Skeletal muscle satellite cell (primary cell): Measurements from ENCODE around the gene CPZ.
"Not testable (repeated sequence)": the region's sequence is repeated elsewhere in the genome, so short reads cannot be mapped to it uniquely, and the experiment has no call there.

ENCODE experiments used
- H3K27me3 ChIP-seq: 2 replicates; pipeline ENCODE4 v1.7.0; 2013; ENCODE audit warnings: low read length; ENCODE audit not compliant: control insufficient read depth, insufficient read depth
- H3K36me3 ChIP-seq: 2 replicates; pipeline ENCODE4 v1.7.0; 2013; ENCODE audit warnings: mild to moderate bottlenecking, control low read depth, low read length; ENCODE audit not compliant: insufficient read depth
- H3K4me1 ChIP-seq: 2 replicates; pipeline ENCODE4 v1.7.0; 2013; ENCODE audit warnings: low read length; ENCODE audit not compliant: control insufficient read depth, insufficient read depth
- H3K4me2 ChIP-seq: 2 replicates; pipeline ENCODE4 v1.7.0; 2013; ENCODE audit warnings: mild to moderate bottlenecking, low read length
- H3K4me3 ChIP-seq: 2 replicates; pipeline ENCODE4 v1.7.0; 2013; ENCODE audit warnings: low read length
- H3K9ac ChIP-seq: 2 replicates; pipeline ENCODE4 v1.7.0; 2013; ENCODE audit warnings: mild to moderate bottlenecking, low read depth, low read length, moderate library complexity
- H3K9me3 ChIP-seq: replicated peaks from 2 replicates; pipeline ENCODE4 v1.7.0; 2013; ENCODE audit warnings: mild to moderate bottlenecking, control low read depth, low read length

The CPZ gene

DNA sequence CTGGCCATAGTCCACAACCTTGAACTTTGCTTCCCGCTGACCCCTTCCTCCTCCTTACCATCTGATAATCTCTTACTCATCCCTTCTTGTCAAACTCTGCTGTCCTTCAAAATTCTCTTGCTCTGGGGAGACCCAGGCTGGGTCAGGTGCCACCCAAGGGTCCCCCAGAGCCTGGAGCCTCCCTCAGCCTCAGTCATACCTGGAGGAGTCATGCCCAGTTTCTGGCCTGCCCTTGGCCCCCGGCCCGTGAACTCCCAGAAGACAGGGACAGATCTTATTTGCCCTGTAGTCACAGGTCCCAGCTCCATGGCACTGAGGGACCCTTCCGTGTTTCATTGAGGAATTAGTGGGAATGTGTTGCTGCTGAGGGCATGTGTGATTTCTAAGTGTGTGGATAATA is 17.1 kb upstream of the CPZ start:
- Histone ChIP-seq H3K4me2 (no peak overlapping the region), H3K36me3 (no peaks in the 10 kb centered on the region), H3K4me3 (no peak overlapping the region), H3K4me1 (no peaks in the 10 kb centered on the region), H3K9ac (no peak overlapping the region), H3K27me3 (peaks cover 47% of the 10 kb centered on the region), H3K9me3 (no peaks in the 10 kb centered on the region)

DNA sequence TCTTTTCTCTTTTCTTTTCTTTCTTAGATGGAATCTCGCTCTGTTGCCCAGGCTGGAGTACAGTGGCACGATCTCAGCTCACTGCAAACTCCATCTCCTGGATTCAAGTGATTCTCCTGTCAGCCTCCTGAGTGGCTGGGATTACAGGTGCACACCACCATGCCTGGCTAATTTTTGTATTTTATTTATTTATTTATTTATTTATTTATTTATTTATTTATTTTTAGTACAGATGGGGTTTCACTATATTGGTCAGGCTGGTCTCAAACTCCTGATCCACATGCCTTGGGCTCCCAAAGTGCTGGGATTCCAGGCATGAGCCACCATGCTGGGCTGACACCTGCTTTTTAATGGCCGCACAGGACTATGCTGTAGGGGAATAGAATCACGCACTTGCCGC is 16.0 kb upstream of the CPZ start:
- H3K4me3 ChIP-seq, H3K4me2 ChIP-seq, H3K36me3 ChIP-seq, H3K4me1 ChIP-seq, H3K9ac ChIP-seq, H3K9me3 ChIP-seq: not testable (repeated sequence)
- H3K27me3 ChIP-seq = peaks cover 58% of the 10 kb centered on the region

DNA sequence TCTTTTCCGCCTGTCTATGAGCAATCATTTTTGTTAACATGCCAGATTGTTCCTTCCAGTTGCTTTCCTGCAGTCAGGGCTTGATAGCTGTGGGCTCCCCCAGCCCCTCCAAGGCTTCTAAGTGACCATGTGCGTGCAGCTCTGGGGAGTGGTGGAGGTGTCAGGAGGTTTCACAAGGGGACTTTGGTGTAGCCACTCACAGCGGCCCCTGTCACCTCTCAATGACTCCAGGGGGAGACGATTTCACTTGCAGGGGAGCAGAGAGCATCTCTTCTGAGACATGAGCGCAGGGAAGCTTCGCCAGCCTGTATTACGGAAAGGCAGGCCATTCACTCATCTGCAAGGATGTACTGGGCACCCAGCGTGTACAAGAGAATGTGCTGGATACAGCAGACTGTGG is 15.5 kb upstream of the CPZ start:
- no peak overlapping the region for H3K4me2 ChIP-seq
- no peaks in the 10 kb centered on the region for H3K9me3 ChIP-seq
- no peak overlapping the region for H3K9ac ChIP-seq
- peaks cover 59% of the 10 kb centered on the region for H3K27me3 ChIP-seq
- H3K4me3 ChIP-seq = no peak overlapping the region
- no peaks in the 10 kb centered on the region for H3K4me1 ChIP-seq
- no peaks in the 10 kb centered on the region for H3K36me3 ChIP-seq

DNA sequence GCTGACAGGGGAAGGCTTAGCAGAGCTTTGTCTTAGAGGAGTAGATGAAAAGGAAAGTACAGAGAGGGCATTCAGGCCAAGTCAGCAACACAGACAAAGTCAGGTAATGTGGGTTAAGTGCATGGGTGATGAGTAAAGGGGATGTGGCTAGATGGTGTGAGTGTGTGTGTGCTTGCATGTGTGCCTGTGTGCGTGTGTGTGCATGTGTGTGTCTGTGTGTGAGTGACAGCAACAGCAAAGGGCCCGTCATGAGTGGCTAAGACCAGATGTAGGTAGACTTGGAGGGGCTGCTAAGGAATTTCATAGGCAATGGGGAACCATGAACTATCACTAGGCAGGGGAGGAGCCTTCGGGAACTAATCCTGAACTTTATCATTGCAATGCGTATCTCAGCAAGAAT is 14.6 kb upstream of the CPZ start:
- H3K4me3 ChIP-seq = no peak overlapping the region
- no peaks in the 10 kb centered on the region for H3K36me3 ChIP-seq
- H3K9ac ChIP-seq = no peak overlapping the region
- no peaks in the 10 kb centered on the region for H3K4me1 ChIP-seq
- no peak overlapping the region for H3K4me2 ChIP-seq
- H3K9me3 ChIP-seq = no peaks in the 10 kb centered on the region
- H3K27me3 ChIP-seq = peaks cover 65% of the 10 kb centered on the region

DNA sequence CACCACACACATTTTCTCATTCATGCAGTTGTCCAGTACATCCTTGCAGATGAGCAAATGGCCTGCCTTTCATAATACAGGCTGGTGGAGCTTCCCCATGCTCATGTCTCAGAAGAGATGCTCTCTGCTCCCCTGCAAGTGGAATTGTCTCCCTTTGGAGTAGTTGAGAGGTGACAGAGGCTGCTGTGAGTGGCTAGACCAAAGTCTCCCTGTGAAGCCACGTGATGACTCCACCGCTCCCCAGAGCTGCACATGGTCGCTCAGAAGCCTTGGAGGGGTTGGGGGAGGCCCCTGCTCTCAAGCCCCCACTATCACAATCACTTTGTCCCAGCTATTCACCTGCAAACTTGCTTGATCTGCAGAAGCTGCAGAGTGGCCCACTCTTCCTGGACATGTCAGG is 13.8 kb upstream of the CPZ start:
- Histone ChIP-seq H3K4me2 (no peak overlapping the region), H3K9ac (no peak overlapping the region), H3K36me3 (no peaks in the 10 kb centered on the region), H3K9me3 (no peaks in the 10 kb centered on the region), H3K4me3 (no peak overlapping the region), H3K4me1 (no peaks in the 10 kb centered on the region), H3K27me3 (peaks cover 70% of the 10 kb centered on the region)

DNA sequence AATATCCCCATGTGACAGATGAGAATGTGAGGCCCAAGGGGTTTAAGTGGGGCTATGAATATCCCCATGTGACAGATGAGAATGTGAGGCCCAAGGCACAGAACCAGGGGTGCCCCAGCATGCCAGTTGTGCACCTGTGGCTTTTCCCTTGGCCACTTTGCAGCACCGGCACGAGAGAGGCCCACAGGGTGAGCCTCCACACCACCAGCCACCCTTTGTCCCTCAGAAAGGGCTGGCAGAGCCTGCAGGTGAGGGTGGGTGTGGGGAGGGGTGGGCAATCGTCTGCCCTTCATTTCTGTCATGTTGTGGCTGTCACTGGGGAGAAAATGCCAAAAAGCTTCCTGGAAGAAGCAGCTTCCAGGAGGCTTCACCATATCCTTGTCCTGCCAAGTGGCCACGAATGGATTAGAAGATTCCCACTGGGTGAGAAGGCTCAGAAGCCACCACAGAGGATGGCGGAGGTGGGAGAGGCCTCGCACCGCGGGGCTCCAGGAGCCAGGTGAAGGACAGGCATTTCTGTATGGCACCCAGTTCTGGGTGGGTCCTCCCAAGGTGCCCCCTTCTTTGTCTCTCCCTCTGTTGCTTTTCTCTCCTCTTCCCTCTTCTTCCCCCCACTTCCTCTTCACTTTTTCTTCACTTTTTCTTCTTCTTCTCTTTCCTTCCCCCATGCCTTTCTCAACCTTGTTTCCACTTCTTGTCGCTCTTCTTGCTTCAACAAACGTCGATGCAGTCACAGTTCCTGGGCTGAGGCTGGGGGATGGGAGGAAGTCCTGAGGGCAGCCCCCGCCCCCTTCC is 12.8 kb upstream of the CPZ start:
- H3K9ac ChIP-seq = no peak overlapping the region
- H3K27me3 ChIP-seq = peaks cover 70% of the 10 kb centered on the region
- no peaks in the 10 kb centered on the region for H3K36me3 ChIP-seq
- H3K4me1 ChIP-seq = no peaks in the 10 kb centered on the region
- H3K9me3 ChIP-seq = no peaks in the 10 kb centered on the region
- H3K4me3 ChIP-seq = no peak overlapping the region
- no peak overlapping the region for H3K4me2 ChIP-seq

DNA sequence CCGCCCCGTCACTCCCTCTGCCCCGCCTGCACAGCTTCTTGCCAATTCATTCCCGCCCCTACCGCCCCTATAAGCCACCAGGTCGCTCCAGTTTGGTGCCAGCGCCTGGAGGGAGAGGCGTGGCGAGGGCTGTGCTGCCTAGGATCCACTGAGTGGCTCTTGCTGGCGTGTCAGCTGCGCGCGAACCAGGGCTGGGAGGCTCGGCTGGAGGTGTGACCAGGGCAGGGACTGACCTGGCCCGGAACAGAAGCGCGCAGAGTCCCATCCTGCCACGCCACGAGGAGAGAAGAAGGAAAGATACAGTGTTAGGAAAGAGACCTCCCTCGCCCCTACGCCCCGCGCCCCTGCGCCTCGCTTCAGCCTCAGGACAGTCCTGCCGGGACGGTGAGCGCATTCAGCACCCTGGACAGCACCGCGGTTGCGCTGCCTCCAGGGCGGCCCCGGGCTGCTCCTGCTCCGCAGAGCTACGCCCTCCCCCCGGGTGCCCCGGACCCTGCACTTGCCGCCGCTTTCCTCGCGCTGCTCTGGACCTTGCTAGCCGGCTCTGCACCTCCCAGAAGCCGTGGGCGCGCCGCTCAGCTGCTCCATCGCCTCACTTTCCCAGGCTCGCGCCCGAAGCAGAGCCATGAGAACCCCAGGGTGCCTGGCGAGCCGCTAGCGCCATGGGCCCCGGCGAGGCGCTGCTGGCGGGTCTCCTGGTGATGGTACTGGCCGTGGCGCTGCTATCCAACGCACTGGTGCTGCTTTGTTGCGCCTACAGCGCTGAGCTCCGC is 12.1 kb upstream of the CPZ start, which contains the start of gene GPR78:
Gene GPR78, plus strand, starts transcription at position 72 of the 773 bp plus-strand sequence. Its CDS starts 591 bp downstream, at position 663.
- H3K4me3 ChIP-seq = no peak within 1 kb of the TSS
- H3K4me2 ChIP-seq = peak within 1 kb of the TSS; percentile 35
- H3K9me3 ChIP-seq = no peaks in the 10 kb centered on the region
- no peaks in the 10 kb centered on the region for H3K36me3 ChIP-seq
- H3K4me1 ChIP-seq = no peaks in the 10 kb centered on the region
- H3K27me3 ChIP-seq = peaks cover 72% of the 10 kb centered on the region
- no peak within 1 kb of the TSS for H3K9ac ChIP-seq

DNA sequence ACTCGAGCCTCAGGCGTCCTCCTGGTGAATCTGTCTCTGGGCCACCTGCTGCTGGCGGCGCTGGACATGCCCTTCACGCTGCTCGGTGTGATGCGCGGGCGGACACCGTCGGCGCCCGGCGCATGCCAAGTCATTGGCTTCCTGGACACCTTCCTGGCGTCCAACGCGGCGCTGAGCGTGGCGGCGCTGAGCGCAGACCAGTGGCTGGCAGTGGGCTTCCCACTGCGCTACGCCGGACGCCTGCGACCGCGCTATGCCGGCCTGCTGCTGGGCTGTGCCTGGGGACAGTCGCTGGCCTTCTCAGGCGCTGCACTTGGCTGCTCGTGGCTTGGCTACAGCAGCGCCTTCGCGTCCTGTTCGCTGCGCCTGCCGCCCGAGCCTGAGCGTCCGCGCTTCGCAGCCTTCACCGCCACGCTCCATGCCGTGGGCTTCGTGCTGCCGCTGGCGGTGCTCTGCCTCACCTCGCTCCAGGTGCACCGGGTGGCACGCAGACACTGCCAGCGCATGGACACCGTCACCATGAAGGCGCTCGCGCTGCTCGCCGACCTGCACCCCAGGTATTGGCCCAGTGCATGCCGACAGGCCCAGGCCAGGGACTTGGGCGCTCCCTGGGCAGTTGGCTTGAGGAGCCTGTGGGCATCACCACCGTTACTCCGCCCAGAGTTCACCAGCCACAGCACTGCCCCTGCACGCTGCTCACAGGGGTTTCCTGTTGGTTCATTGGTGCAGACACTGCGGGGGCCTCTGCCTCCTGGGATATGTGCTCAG is 11.3 kb upstream of the CPZ start:
- no peak overlapping the region for H3K4me3 ChIP-seq
- no peak overlapping the region for H3K9ac ChIP-seq
- no peak overlapping the region for H3K4me2 ChIP-seq
- peaks cover 80% of the 10 kb centered on the region for H3K27me3 ChIP-seq
- H3K9me3 ChIP-seq = no peaks in the 10 kb centered on the region
- no peaks in the 10 kb centered on the region for H3K4me1 ChIP-seq
- H3K36me3 ChIP-seq = no peaks in the 10 kb centered on the region

DNA sequence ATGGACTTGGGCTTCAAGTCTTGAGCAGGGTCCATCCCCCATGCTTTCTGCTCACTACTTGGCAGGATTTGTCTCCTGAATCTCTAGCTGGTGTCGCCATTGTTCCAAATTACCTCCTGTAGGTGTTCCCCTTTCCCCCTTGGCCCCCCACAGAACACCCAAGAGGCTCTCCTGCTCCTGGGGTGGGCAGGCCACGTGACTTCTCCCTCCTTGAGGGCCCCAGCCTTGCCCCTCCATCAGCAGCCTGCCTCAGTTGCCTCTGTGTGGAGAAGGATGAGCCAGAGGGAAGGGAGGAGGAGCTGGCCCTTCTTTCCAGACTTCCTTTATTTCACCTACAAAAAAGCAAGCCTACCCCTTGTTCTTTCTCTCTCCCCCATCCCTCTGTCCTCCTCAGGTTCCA is 10.5 kb upstream of the CPZ start:
- Histone ChIP-seq H3K4me2 (no peak overlapping the region), H3K9ac (no peak overlapping the region), H3K9me3 (no peaks in the 10 kb centered on the region), H3K4me3 (no peak overlapping the region), H3K4me1 (no peaks in the 10 kb centered on the region), H3K36me3 (no peaks in the 10 kb centered on the region), H3K27me3 (peaks cover 84% of the 10 kb centered on the region)

DNA sequence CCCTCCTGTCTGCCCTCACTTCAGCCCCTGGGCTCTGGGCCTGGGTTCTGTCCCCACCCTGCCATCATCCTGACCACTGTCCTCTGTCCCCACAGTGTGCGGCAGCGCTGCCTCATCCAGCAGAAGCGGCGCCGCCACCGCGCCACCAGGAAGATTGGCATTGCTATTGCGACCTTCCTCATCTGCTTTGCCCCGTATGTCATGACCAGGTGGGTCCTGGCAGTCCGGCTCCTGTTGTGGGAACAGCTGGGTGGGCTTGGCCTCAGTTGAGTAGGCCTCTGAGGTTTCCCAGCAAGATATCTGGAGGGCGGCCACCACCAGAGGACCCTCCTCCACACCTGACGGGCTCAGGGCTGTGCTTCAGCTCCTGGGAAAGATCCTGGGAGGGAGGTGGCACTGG is 10.1 kb upstream of the CPZ start:
- no peaks in the 10 kb centered on the region for H3K9me3 ChIP-seq
- H3K4me3 ChIP-seq = no peak overlapping the region
- H3K4me2 ChIP-seq = no peak overlapping the region
- H3K36me3 ChIP-seq = no peaks in the 10 kb centered on the region
- H3K4me1 ChIP-seq = no peaks in the 10 kb centered on the region
- peaks cover 83% of the 10 kb centered on the region for H3K27me3 ChIP-seq
- H3K9ac ChIP-seq = no peak overlapping the region

DNA sequence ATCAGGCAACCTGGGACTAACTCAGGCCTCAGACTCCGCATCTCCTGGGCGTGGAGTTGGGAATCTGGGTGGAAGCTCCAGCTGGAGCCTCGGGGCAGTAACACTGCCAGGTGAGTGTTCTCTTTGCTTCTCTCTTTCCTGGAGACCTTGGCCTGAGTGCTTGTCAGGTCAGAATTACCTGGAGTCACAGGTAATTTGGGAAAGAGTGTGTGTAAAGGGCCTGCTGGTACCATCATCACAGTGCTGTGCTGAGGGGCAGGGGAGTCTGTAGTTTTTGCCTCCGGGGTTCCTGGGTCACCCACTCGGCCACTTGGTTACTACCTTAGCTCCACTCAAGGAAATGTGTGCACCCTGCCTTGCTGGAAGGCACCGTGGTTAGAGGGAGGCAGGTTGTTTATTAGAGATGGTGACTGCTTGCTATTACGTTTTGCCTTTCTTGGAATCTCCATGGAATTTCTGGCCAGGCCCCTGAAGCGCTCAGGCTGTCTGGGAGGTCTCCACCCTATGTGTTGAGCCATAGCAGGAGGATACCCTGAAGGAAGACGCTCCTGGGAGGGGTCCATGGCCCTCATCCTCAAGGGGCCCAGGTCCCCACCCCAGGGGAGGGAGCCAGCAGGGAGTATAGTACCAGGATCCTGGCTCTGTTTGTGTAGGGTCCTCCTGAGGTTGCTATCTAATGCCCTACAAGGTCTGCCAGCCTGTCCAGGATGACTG is 9.5 kb upstream of the CPZ start:
- Histone ChIP-seq H3K36me3 (no peaks in the 10 kb centered on the region), H3K4me2 (no peak overlapping the region), H3K4me3 (no peak overlapping the region), H3K9ac (no peak overlapping the region), H3K27me3 (peaks cover 81% of the 10 kb centered on the region), H3K9me3 (no peaks in the 10 kb centered on the region), H3K4me1 (no peaks in the 10 kb centered on the region)
